ES-I3 (cell line): ENCODE results near the gene OTOP1.
"Not testable (repeated sequence)": the region's sequence is repeated elsewhere in the genome, so short reads cannot be mapped to it uniquely, and the experiment has no call there.

Experiments
- H3K36me3 ChIP-seq: 2 replicates; pipeline ENCODE4 v1.6.1; 2013; ENCODE audit warnings: mild to moderate bottlenecking, low read length, control low read depth, moderate library complexity; ENCODE audit not compliant: insufficient read depth
- H3K4me1 ChIP-seq: 2 replicates; pipeline ENCODE4 v1.6.1; 2013; ENCODE audit warnings: mild to moderate bottlenecking, control low read depth, low read length; ENCODE audit not compliant: insufficient read depth
- H3K9ac ChIP-seq: 2 replicates; pipeline ENCODE4 v1.6.1; 2013; ENCODE audit warnings: low read depth, mild to moderate bottlenecking, low read length, moderate library complexity
- H3K9me3 ChIP-seq: 2 replicates; pipeline ENCODE4 v1.6.1; 2013; ENCODE audit warnings: mild to moderate bottlenecking, low read length, moderate library complexity; ENCODE audit not compliant: control insufficient read depth, insufficient read depth

OTOP1 gene

GRCh38 chr4:4162186-4162585, 64.5 kb downstream of the OTOP1 start:
- H3K9me3 ChIP-seq, H3K4me1 ChIP-seq, H3K36me3 ChIP-seq, H3K9ac ChIP-seq: not testable (repeated sequence)

GRCh38 chr4:4160956-4161665, 65.6 kb downstream of the OTOP1 start:
- H3K36me3 ChIP-seq, H3K4me1 ChIP-seq, H3K9ac ChIP-seq, H3K9me3 ChIP-seq: not testable (repeated sequence)

- H3K36me3 ChIP-seq, H3K9ac ChIP-seq, H3K9me3 ChIP-seq, H3K4me1 ChIP-seq: not testable (repeated sequence)
Measured at GRCh38 chr4:4145622-4146021, 81.1 kb downstream of the OTOP1 start.

- peak overlapping the region; percentile 58; the same call in 1 of the 2 replicates for H3K9ac ChIP-seq
- not testable (repeated sequence) for H3K36me3 ChIP-seq, H3K4me1 ChIP-seq, H3K9me3 ChIP-seq
Measured at GRCh38 chr4:4143376-4143775, 83.4 kb downstream of the OTOP1 start.

- H3K9me3 ChIP-seq, H3K36me3 ChIP-seq, H3K4me1 ChIP-seq: not testable (repeated sequence)
- H3K9ac ChIP-seq: peak overlapping the region; percentile 58; the same call in 1 of the 2 replicates
Measured at GRCh38 chr4:4142679-4143078, 84.0 kb downstream of the OTOP1 start.

- not testable (repeated sequence) for H3K36me3 ChIP-seq, H3K9ac ChIP-seq, H3K4me1 ChIP-seq, H3K9me3 ChIP-seq
Measured at GRCh38 chr4:4141186-4141585, 85.5 kb downstream of the OTOP1 start.
